PFSK-1 (cell line): ENCODE data around the gene GLRX5.

Experiments used
- FOXP2 ChIP-seq: optimal IDR thresholded peaks from 2 replicates; pipeline ENCODE3; 2011; ENCODE audit warnings: borderline replicate concordance, control low read depth, inconsistent platforms; ENCODE audit not compliant: insufficient read depth; ENCODE audit errors: extremely low read length, extremely low read depth
- POLR2AphosphoS5 ChIP-seq: IDR thresholded peaks from 2 replicates; pipeline ENCODE4 v1.6.1; 2012; ENCODE audit warnings: low read depth, mild to moderate bottlenecking, control low read depth, low read length, moderate library complexity
- REST ChIP-seq, 2 experiments: IDR thresholded peaks; 2 replicates each; pipeline versions ENCODE4 v1.6.1 to v1.8.0; 2011 to 2012; ENCODE audit warnings: low read depth in 2 of 2, low read length in 2 of 2, control low read depth in 1 of 2, inconsistent platforms in 1 of 2, mild to moderate bottlenecking in 1 of 2, moderate library complexity in 1 of 2; ENCODE audit not compliant: insufficient read depth in 1 of 2
- SIN3A ChIP-seq: IDR thresholded peaks from 2 replicates; pipeline ENCODE4 v1.6.1; 2012; ENCODE audit warnings: mild to moderate bottlenecking, low read length, moderate library complexity, borderline replicate concordance; ENCODE audit not compliant: insufficient read depth
- TAF1 ChIP-seq: IDR thresholded peaks from 2 replicates; pipeline ENCODE4 v1.6.1; 2012; ENCODE audit warnings: low read length, control low read depth, borderline replicate concordance; ENCODE audit not compliant: insufficient read depth

Gene GLRX5

GRCh38 chr14:95538801-95539509, 4.1 kb downstream of the GLRX5 start:
- TF ChIP-seq POLR2AphosphoS5 (no peak), REST (IDR thresholded peaks at IDR 0.05; ENCODE audit: insufficient read depth in 1 of 2, low read depth in 2 of 2, low read length in 2 of 2) (no peak), SIN3A (no peak), FOXP2 (no peak), TAF1 (no peak)

GRCh38 chr14:95540236-95540855, 5.5 kb downstream of the GLRX5 start:
- no peak for TF ChIP-seq POLR2AphosphoS5
- TF ChIP-seq FOXP2, result no peak
- no peak for TF ChIP-seq REST (IDR thresholded peaks at IDR 0.05; ENCODE audit: insufficient read depth in 1 of 2, low read depth in 2 of 2, low read length in 2 of 2)
- TF ChIP-seq TAF1, result no peak
- TF ChIP-seq SIN3A, result no peak

GRCh38 chr14:95541346-95541745, 6.5 kb downstream of the GLRX5 start:
- TF ChIP-seq FOXP2 (no peak), TAF1 (no peak), REST (IDR thresholded peaks at IDR 0.05; ENCODE audit: insufficient read depth in 1 of 2, low read depth in 2 of 2, low read length in 2 of 2) (no peak), POLR2AphosphoS5 (no peak), SIN3A (no peak)

GRCh38 chr14:95541932-95542930, 7.4 kb downstream of the GLRX5 start:
- TF ChIP-seq FOXP2, result no peak
- no peak for TF ChIP-seq POLR2AphosphoS5
- TF ChIP-seq REST (IDR thresholded peaks at IDR 0.05; ENCODE audit: insufficient read depth in 1 of 2, low read depth in 2 of 2, low read length in 2 of 2), result no peak
- TF ChIP-seq TAF1, result no peak
- no peak for TF ChIP-seq SIN3A
